Nephron (organoid): ENCODE results near the gene ETS1.

ENCODE experiments used
- H3K27ac Mint-ChIP-seq, 3 experiments: 2 replicates each; pipeline ENCODE4 v1.8.0; 2020; ENCODE audit warnings: mixed read lengths in 3 of 3, mild to moderate bottlenecking in 2 of 3, moderate library complexity in 1 of 3
- H3K27me3 Mint-ChIP-seq: 2 replicates; pipeline ENCODE4 v1.8.0; 2021; ENCODE audit warnings: low read depth, mild to moderate bottlenecking, moderate library complexity, mixed read lengths
- H3K36me3 Mint-ChIP-seq: 2 replicates; pipeline ENCODE4 v1.8.0; 2020; ENCODE audit warnings: low read depth, mixed read lengths
- H3K4me1 Mint-ChIP-seq: 2 replicates; pipeline ENCODE4 v1.8.0; 2020; ENCODE audit warnings: mixed read lengths
- H3K4me3 Mint-ChIP-seq, 3 experiments: 2 replicates each; pipeline ENCODE4 v1.8.0; 2020; ENCODE audit warnings: mild to moderate bottlenecking in 3 of 3, mixed read lengths in 3 of 3, moderate library complexity in 2 of 3
- H3K9me3 Mint-ChIP-seq: 2 replicates; pipeline ENCODE4 v1.8.0; 2020; ENCODE audit warnings: mixed read lengths
- CTCF ChIP-seq, 3 experiments: fragments of 200-600 bp; sonication (generic); IDR thresholded peaks; one replicate each; pipeline ENCODE4 v1.5.0; 2021; ENCODE audit warnings: antibody characterized with exemption in 3 of 3; ENCODE audit not compliant: unreplicated experiment in 3 of 3

Gene ETS1

GRCh38 chr11:128463979-128464378 lies 123.4 kb downstream of the ETS1 start:
- peaks cover 42% of the 10 kb centered on the region for H3K4me1 Mint-ChIP-seq
- peaks cover 90% of the 10 kb centered on the region for H3K36me3 Mint-ChIP-seq
- H3K4me3 Mint-ChIP-seq, result no peak overlapping the region
- H3K27ac Mint-ChIP-seq, result peak overlapping the region; percentile 29 to 74 (median 73)
- no peaks in the 10 kb centered on the region for H3K9me3 Mint-ChIP-seq
- no peak for TF ChIP-seq CTCF (IDR thresholded peaks at IDR 0.05; ENCODE audit: unreplicated experiment in 3 of 3)
- H3K27me3 Mint-ChIP-seq, result peaks cover 4% of the 10 kb centered on the region

DNA sequence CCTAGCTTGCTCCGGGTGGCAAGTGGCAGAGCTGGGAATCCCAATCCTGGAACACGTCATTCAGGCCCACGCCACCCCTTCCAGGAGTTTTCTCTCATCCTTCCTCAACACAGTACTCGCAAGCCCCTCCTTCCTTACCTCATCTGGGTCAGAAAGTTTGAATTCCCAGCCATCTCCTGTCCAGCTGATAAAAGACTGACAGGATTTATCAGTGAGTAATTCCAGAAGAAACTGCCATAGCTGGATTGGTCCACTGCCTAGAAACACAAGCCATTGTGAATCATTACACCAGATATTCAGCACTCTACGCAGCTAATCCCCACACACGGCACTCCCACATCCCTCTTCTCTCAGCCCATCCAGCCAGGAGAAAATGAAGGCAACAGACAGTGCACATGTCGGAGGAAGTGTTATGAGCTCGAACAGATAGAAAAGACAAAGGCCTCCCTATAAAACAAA lies 124.0 kb downstream of the ETS1 start:
- TF ChIP-seq CTCF (IDR thresholded peaks at IDR 0.05; ENCODE audit: unreplicated experiment in 3 of 3), result no peak
- Mint-ChIP-seq H3K27me3 (peaks cover 4% of the 10 kb centered on the region), H3K4me3 (peak overlapping the region in 1 of 3 experiments; percentile 22), H3K27ac (peak overlapping the region; percentile 74 to 92 (median 74)), H3K9me3 (no peaks in the 10 kb centered on the region), H3K36me3 (peaks cover 89% of the 10 kb centered on the region), H3K4me1 (peaks cover 39% of the 10 kb centered on the region)

- Mint-ChIP-seq H3K9me3 (no peaks in the 10 kb centered on the region), H3K27me3 (peaks cover 4% of the 10 kb centered on the region), H3K27ac (peak overlapping the region; percentile 74 to 92 (median 74)), H3K36me3 (peaks cover 89% of the 10 kb centered on the region), H3K4me3 (no peak overlapping the region), H3K4me1 (peaks cover 36% of the 10 kb centered on the region)
- TF ChIP-seq CTCF (IDR thresholded peaks at IDR 0.05; ENCODE audit: unreplicated experiment in 3 of 3), result no peak
Observed at GRCh38 chr11:128462922-128463321, 124.4 kb downstream of the ETS1 start.

DNA sequence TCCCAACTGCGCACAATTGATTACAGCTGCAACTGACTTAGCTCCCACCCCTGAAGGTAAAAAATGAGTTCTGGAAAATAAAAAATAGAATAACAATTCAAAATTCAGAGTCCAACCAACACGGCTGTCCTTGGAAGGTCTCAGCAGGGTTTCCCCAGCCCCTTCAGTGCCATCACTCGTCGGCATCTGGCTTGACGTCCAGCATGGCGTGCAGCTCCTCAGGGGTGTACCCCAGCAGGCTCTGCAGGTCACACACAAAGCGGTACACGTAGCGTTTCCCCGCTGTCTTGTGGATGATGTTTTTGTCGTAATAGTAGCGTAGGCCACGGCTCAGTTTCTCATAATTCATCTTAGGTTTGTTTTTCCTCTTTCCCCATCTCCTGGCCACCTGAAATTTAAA lies 125.2 kb downstream of the ETS1 start:
- peak overlapping the region in 1 of 3 experiments; percentile 19 for H3K27ac Mint-ChIP-seq
- no peaks in the 10 kb centered on the region for H3K9me3 Mint-ChIP-seq
- no peak for TF ChIP-seq CTCF (IDR thresholded peaks at IDR 0.05; ENCODE audit: unreplicated experiment in 3 of 3)
- peaks cover 88% of the 10 kb centered on the region for H3K36me3 Mint-ChIP-seq
- H3K4me3 Mint-ChIP-seq, result no peak overlapping the region
- H3K27me3 Mint-ChIP-seq, result peaks cover 4% of the 10 kb centered on the region
- peaks cover 32% of the 10 kb centered on the region for H3K4me1 Mint-ChIP-seq

DNA sequence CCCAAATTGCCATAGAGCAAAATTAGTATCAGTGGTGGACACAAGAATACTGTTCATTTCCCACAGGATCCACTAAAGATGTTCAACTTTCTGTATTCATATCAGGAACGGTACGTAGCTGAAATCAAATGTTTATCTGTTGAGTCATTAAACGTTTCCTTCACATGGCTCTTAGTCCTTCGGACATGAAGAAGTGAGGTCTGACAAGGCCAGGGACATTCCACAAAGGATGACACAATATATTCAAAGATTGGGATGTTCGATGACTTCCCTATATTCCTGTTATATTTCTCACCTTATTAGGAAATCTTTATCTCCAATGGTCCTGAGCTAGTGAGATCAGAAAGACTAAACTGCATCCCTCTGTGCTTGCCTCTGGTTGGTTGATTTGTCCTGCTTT lies 129.0 kb downstream of the ETS1 start:
- peaks cover 75% of the 10 kb centered on the region for H3K36me3 Mint-ChIP-seq
- no peaks in the 10 kb centered on the region for H3K27me3 Mint-ChIP-seq
- H3K4me3 Mint-ChIP-seq, result no peak overlapping the region
- no peaks in the 10 kb centered on the region for H3K9me3 Mint-ChIP-seq
- no peak for TF ChIP-seq CTCF (IDR thresholded peaks at IDR 0.05; ENCODE audit: unreplicated experiment in 3 of 3)
- H3K27ac Mint-ChIP-seq, result no peak overlapping the region
- peaks cover 19% of the 10 kb centered on the region for H3K4me1 Mint-ChIP-seq

DNA sequence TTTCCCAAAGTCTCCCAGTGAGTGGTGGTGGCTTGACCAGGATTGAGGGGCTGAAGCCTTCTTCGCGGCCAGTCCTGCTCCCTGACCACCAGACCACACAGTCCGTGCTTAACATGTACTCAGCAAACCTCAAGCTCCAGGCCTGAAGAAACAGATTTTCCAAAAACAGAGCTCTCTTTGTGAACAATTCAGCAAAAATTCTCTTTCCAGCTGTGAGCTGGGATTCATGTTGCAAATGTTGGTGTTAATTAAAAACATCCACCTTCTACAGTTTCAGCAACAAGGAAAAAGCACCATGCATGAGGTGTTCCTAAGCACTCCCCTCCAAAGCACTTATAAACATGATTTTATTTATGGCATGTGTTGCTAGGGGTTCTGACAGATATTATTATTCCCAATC lies 129.5 kb downstream of the ETS1 start:
- Mint-ChIP-seq H3K27ac (no peak overlapping the region), H3K4me3 (no peak overlapping the region), H3K4me1 (peaks cover 19% of the 10 kb centered on the region), H3K27me3 (no peaks in the 10 kb centered on the region), H3K36me3 (peaks cover 70% of the 10 kb centered on the region), H3K9me3 (no peaks in the 10 kb centered on the region)
- no peak for TF ChIP-seq CTCF (IDR thresholded peaks at IDR 0.05; ENCODE audit: unreplicated experiment in 3 of 3)
